ENCODE results near the gene NUSAP1.
"Not testable (repeated sequence)": the region's sequence is repeated elsewhere in the genome, so short reads cannot be mapped to it uniquely, and the experiment has no call there.

The NUSAP1 gene

GRCh38 chr15:41332194-41333025 is at the start of gene NUSAP1, which contains the start of gene OIP5:
NUSAP1 (plus strand) TSS chr15:41332881; CDS start chr15:41332958, 77 bp downstream.
OIP5 (minus strand) TSS chr15:41332591; CDS start chr15:41332561, 30 bp downstream.
- peak; percentile 95 for DNase-seq

- DNase-seq = not testable (repeated sequence)
These were observed 49.6 kb upstream of the NUSAP1 start for GRCh38 chr15:41282980-41283652.

GRCh38 chr15:41283653-41284426 is 48.8 kb upstream of the NUSAP1 start:
- peak; percentile 93 for DNase-seq

- no peak for DNase-seq
These were observed 48.1 kb upstream of the NUSAP1 start for GRCh38 chr15:41284427-41285177.

GRCh38 chr15:41285285-41285684 is 47.4 kb upstream of the NUSAP1 start:
- no peak for DNase-seq

GRCh38 chr15:41286665-41287333 is 45.9 kb upstream of the NUSAP1 start:
- no peak for DNase-seq

- no peak for DNase-seq
These were observed 44.2 kb upstream of the NUSAP1 start for GRCh38 chr15:41288464-41288863.

GRCh38 chr15:41289953-41290352 is 42.7 kb upstream of the NUSAP1 start:
- DNase-seq = no peak

- no peak for DNase-seq
These were observed 41.5 kb upstream of the NUSAP1 start for GRCh38 chr15:41291065-41291631.

GRCh38 chr15:41292521-41292920 is 40.2 kb upstream of the NUSAP1 start:
- no peak for DNase-seq

GRCh38 chr15:41301139-41301538 is 31.5 kb upstream of the NUSAP1 start:
- DNase-seq = not testable (repeated sequence)

- DNase-seq = no peak
These were observed 31.1 kb upstream of the NUSAP1 start for GRCh38 chr15:41301587-41301986.

- no peak for DNase-seq
These were observed 28.4 kb upstream of the NUSAP1 start for GRCh38 chr15:41304149-41304770.

- DNase-seq = no peak
These were observed 25.0 kb upstream of the NUSAP1 start for GRCh38 chr15:41307679-41308078.

- DNase-seq = no peak
These were observed 23.3 kb upstream of the NUSAP1 start for GRCh38 chr15:41309226-41309905.

GRCh38 chr15:41320805-41321330 is 11.8 kb upstream of the NUSAP1 start:
- DNase-seq = not testable (repeated sequence)

GRCh38 chr15:41323611-41324010 is 9.1 kb upstream of the NUSAP1 start:
- no peak for DNase-seq

GRCh38 chr15:41331281-41331680 is 1.4 kb upstream of the NUSAP1 start:
- no peak for DNase-seq

- peak; percentile 49 for DNase-seq
These were observed 868 bp upstream of the NUSAP1 start for GRCh38 chr15:41331833-41332193.

- DNase-seq = peak; percentile 59
These were observed 413 bp downstream of the NUSAP1 start for GRCh38 chr15:41333026-41333562.

Measured in NCI-H1105 treated with DMSO at 0.1 percent for 48 hours (cell line).